Measurements from ENCODE around the gene KTN1.
A peak's percentile ranks its signal among the peaks of the same experiment; 100 is the strongest.

Gene KTN1

GRCh38 chr14:55684956-55685584 is 105.1 kb downstream of the KTN1 start:
- DNase-seq, result no peak

- no peak for DNase-seq
Measured at GRCh38 chr14:55686713-55687112, 106.7 kb downstream of the KTN1 start.

- DNase-seq, result no peak
Measured at GRCh38 chr14:55688566-55688965, 108.6 kb downstream of the KTN1 start.

- DNase-seq, result no peak
Measured at GRCh38 chr14:55689981-55690871, 110.2 kb downstream of the KTN1 start.

GRCh38 chr14:55691659-55692058 is 111.7 kb downstream of the KTN1 start:
- DNase-seq, result no peak

- DNase-seq, result no peak
Measured at GRCh38 chr14:55693904-55694303, 113.9 kb downstream of the KTN1 start.

- DNase-seq, result no peak
Measured at GRCh38 chr14:55697414-55697861, 117.4 kb downstream of the KTN1 start.

- DNase-seq, result no peak
Measured at GRCh38 chr14:55698051-55698450, 118.0 kb downstream of the KTN1 start.

- DNase-seq, result no peak
Measured at GRCh38 chr14:55699131-55700057, 119.4 kb downstream of the KTN1 start.

- no peak for DNase-seq
Measured at GRCh38 chr14:55701638-55702037, 121.6 kb downstream of the KTN1 start.

GRCh38 chr14:55702511-55702910 is 122.5 kb downstream of the KTN1 start:
- DNase-seq, result no peak

GRCh38 chr14:55704654-55705053 is 124.6 kb downstream of the KTN1 start:
- DNase-seq, result no peak

GRCh38 chr14:55705651-55706364 is 125.8 kb downstream of the KTN1 start:
- peak; percentile 96 for DNase-seq

GRCh38 chr14:55706365-55706684 is 126.3 kb downstream of the KTN1 start:
- no peak for DNase-seq

GRCh38 chr14:55706893-55707292 is 126.9 kb downstream of the KTN1 start:
- DNase-seq, result no peak

GRCh38 chr14:55707365-55707804 is 127.4 kb downstream of the KTN1 start:
- DNase-seq, result peak; percentile 19

GRCh38 chr14:55710506-55711041 is 130.6 kb downstream of the KTN1 start:
- no peak for DNase-seq

GRCh38 chr14:55711175-55711811 is 131.3 kb downstream of the KTN1 start:
- DNase-seq, result no peak

GRCh38 chr14:55712491-55712890 is 132.5 kb downstream of the KTN1 start:
- DNase-seq, result no peak

GRCh38 chr14:55713486-55713885 is 133.5 kb downstream of the KTN1 start:
- DNase-seq, result no peak

- DNase-seq, result no peak
Measured at GRCh38 chr14:55715889-55716288, 135.9 kb downstream of the KTN1 start.

- DNase-seq, result no peak
Measured at GRCh38 chr14:55717621-55718020, 137.6 kb downstream of the KTN1 start.

Data from NCI-H1105 (cell line).